Measurements from ENCODE around the gene GLB1L3. TPM values are rescaled to one million over a fixed set of nuclear protein-coding genes. Genes with fewer than 3 reads are reported as not detected.

The GLB1L3 gene
- total RNA-seq, 2 experiments from 2014 or later: 4.7 to 4.8 TPM

Other genes starting within 250 kb of the GLB1L3 start
- 10 to 100 TPM; 14.6 to 15.0 TPM for gene JAM3, start 207.3 kb upstream of the GLB1L3 start, total RNA-seq
- gene NCAPD3, start 52.4 kb upstream of the GLB1L3 start, total RNA-seq: 100 to 1,000 TPM in 1 of 2 experiments, 10 to 100 TPM in 1; 94.6 to 100 TPM
- 10 to 100 TPM; 33.5 to 35.5 TPM for gene VPS26B, start 51.7 kb upstream of the GLB1L3 start, total RNA-seq
- 10 to 100 TPM; 66.4 to 73.2 TPM for gene THYN1, start 23.0 kb upstream of the GLB1L3 start, total RNA-seq
- gene ACAD8, start 22.8 kb upstream of the GLB1L3 start, total RNA-seq: 10 to 100 TPM; 26.5 to 26.9 TPM
- 1 to 10 TPM; 8.6 to 9.0 TPM for gene GLB1L2, start 55.6 kb downstream of the GLB1L3 start, total RNA-seq
- gene B3GAT1, start 135.9 kb downstream of the GLB1L3 start, total RNA-seq: under 1 TPM; 0.15 to 0.19 TPM

All from activated CD8-positive, alpha-beta memory T cell treated with anti-CD3 and anti-CD28 coated beads for 36 hours (primary cell).